ENCODE results near the gene CDKL2.

The CDKL2 gene

DNA sequence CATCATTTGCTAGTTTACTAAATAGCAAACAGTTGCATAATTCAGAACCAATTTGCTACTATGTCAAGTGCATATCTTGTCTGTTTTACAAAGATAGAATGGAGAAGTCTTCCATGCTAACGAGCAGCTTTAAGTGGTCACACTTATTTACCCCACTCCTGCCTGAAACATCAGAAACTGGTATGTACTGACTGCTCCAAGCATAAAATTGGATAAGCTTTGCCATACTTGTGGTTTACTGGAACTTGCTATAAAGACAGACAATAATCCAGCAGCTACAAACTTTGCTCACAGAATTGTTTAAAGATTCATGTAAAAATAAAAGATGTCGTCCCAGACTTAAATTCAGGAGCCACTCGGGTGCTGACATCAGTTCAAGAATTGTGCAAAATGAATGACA is 13.3 kb upstream of the CDKL2 start:
- Histone ChIP-seq H3F3A (ENCODE audit: insufficient read depth, low read length) (no peaks in the 10 kb centered on the region), H3K4me2 (ENCODE audit: low read length) (no peak overlapping the region), H3K9ac (ENCODE audit: low read length) (no peak overlapping the region), H3K36me3 (ENCODE audit: insufficient read depth, low read length) (peaks cover 66% of the 10 kb centered on the region), H3K27ac (ENCODE audit: low read depth, low read length, poor library complexity, severe bottlenecking) (no peak overlapping the region), H3K79me2 (ENCODE audit: insufficient read depth, low read length) (no peaks in the 10 kb centered on the region), H3K9me3 (ENCODE audit: low read length) (no peaks in the 10 kb centered on the region), H3K27me3 (ENCODE audit: insufficient read depth, low read length) (no peaks in the 10 kb centered on the region), H3K4me1 (ENCODE audit: insufficient read depth, low read length, severe bottlenecking) (no peaks in the 10 kb centered on the region), H4K20me1 (ENCODE audit: insufficient read depth, low read length) (no peaks in the 10 kb centered on the region), H3K4me3 (ENCODE audit: low read depth, low read length, poor library complexity, severe bottlenecking) (no peak overlapping the region), H2AFZ (ENCODE audit: low read length) (no peak overlapping the region), H3K9me2 (ENCODE audit: low read depth, low read length) (no peaks in the 10 kb centered on the region)
- TF ChIP-seq, protein P1, sequence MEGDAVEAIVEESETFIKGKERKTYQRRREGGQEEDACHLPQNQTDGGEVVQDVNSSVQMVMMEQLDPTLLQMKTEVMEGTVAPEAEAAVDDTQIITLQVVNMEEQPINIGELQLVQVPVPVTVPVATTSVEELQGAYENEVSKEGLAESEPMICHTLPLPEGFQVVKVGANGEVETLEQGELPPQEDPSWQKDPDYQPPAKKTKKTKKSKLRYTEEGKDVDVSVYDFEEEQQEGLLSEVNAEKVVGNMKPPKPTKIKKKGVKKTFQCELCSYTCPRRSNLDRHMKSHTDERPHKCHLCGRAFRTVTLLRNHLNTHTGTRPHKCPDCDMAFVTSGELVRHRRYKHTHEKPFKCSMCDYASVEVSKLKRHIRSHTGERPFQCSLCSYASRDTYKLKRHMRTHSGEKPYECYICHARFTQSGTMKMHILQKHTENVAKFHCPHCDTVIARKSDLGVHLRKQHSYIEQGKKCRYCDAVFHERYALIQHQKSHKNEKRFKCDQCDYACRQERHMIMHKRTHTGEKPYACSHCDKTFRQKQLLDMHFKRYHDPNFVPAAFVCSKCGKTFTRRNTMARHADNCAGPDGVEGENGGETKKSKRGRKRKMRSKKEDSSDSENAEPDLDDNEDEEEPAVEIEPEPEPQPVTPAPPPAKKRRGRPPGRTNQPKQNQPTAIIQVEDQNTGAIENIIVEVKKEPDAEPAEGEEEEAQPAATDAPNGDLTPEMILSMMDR (IDR thresholded peaks at IDR 0.05; ENCODE audit: low read length): no peak
- no peak for TF ChIP-seq EZH2 (IDR thresholded peaks at IDR 0.05; ENCODE audit: borderline replicate concordance, low read length)

DNA sequence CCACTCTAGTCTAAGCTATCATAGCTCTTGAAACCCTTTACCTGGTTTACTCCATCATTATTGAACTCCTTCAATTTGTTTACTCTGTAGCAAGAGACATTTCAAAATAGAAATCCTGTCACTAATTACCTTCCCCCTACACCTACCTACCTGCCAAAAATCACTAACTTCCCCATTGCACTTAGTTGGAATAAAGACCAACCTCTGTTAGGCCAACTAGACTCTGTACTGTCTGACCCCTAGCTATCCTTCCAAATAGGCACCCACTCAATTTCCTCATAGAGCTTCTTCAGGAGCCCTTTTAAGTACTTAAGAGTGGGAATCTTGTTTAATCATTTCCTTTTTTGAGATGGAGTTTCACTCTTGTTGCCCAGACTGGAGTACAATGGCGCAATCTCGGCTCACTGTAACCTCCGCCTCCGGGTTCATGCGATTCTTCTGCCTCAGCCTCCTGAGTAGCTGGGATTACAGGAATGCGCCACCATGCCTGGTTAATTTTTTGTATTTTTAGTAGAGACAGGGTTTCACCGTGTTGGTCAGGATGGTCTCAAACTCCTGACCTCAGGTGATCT is 8.9 kb upstream of the CDKL2 start:
- Histone ChIP-seq H3K4me2 (ENCODE audit: low read length) (no peak overlapping the region), H3K36me3 (ENCODE audit: insufficient read depth, low read length) (peaks cover 22% of the 10 kb centered on the region), H3K79me2 (ENCODE audit: insufficient read depth, low read length) (no peaks in the 10 kb centered on the region), H3K9ac (ENCODE audit: low read length) (no peak overlapping the region), H3K9me3 (ENCODE audit: low read length) (no peaks in the 10 kb centered on the region), H3K9me2 (ENCODE audit: low read depth, low read length) (no peaks in the 10 kb centered on the region), H2AFZ (ENCODE audit: low read length) (no peak overlapping the region), H3K4me3 (ENCODE audit: low read depth, low read length, poor library complexity, severe bottlenecking) (no peak overlapping the region), H3K27ac (ENCODE audit: low read depth, low read length, poor library complexity, severe bottlenecking) (no peak overlapping the region), H4K20me1 (ENCODE audit: insufficient read depth, low read length) (no peaks in the 10 kb centered on the region), H3K27me3 (ENCODE audit: insufficient read depth, low read length) (no peaks in the 10 kb centered on the region), H3F3A (ENCODE audit: insufficient read depth, low read length) (no peaks in the 10 kb centered on the region), H3K4me1 (ENCODE audit: insufficient read depth, low read length, severe bottlenecking) (no peaks in the 10 kb centered on the region)
- TF ChIP-seq EZH2 (IDR thresholded peaks at IDR 0.05; ENCODE audit: borderline replicate concordance, low read length): no peak
- TF ChIP-seq, protein P1 (IDR thresholded peaks at IDR 0.05; ENCODE audit: low read length): no peak

DNA sequence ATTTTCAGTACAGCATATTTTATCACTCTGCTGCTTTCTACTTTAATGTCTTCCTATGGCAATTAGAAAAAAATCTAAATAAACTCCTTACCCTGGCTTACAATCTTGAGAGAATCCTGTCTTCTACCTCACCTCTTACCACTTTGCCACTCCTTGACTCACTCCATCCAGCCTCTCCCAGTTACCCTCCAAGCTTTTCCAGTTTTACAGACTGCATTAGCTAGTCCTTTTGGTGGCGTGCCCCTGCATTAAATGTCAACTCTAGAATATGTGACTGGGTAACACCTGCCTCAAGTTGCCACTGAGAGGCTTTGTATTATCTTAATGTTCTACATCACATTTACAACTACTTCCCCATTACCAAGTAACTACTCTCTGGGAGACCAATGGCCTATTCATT is 7.5 kb upstream of the CDKL2 start:
- TF ChIP-seq EZH2 (IDR thresholded peaks at IDR 0.05; ENCODE audit: borderline replicate concordance, low read length): no peak
- TF ChIP-seq, protein P1 (IDR thresholded peaks at IDR 0.05; ENCODE audit: low read length): no peak
- Histone ChIP-seq H3K9me3 (ENCODE audit: low read length) (no peaks in the 10 kb centered on the region), H3K9ac (ENCODE audit: low read length) (no peak overlapping the region), H2AFZ (ENCODE audit: low read length) (no peak overlapping the region), H3K79me2 (ENCODE audit: insufficient read depth, low read length) (no peaks in the 10 kb centered on the region), H3K27ac (ENCODE audit: low read depth, low read length, poor library complexity, severe bottlenecking) (no peak overlapping the region), H4K20me1 (ENCODE audit: insufficient read depth, low read length) (no peaks in the 10 kb centered on the region), H3F3A (ENCODE audit: insufficient read depth, low read length) (no peaks in the 10 kb centered on the region), H3K4me3 (ENCODE audit: low read depth, low read length, poor library complexity, severe bottlenecking) (no peak overlapping the region), H3K4me1 (ENCODE audit: insufficient read depth, low read length, severe bottlenecking) (no peaks in the 10 kb centered on the region), H3K4me2 (ENCODE audit: low read length) (no peak overlapping the region), H3K36me3 (ENCODE audit: insufficient read depth, low read length) (peaks cover 11% of the 10 kb centered on the region; the same call in 1 of the 2 replicates), H3K9me2 (ENCODE audit: low read depth, low read length) (no peaks in the 10 kb centered on the region), H3K27me3 (ENCODE audit: insufficient read depth, low read length) (no peaks in the 10 kb centered on the region)
